Skeletal muscle tissue (tissue), 5 donors: ENCODE results near the gene MED19. TPM values are rescaled to one million over a fixed set of nuclear protein-coding genes. Genes with fewer than 3 reads are reported as not detected.

Experiments used
- H3K27ac ChIP-seq: one replicate; pipeline ENCODE4 v1.7.0; 2013; ENCODE audit warnings: mild to moderate bottlenecking, low read depth, low read length, inconsistent platforms
- H3K27me3 ChIP-seq, 3 donors: one replicate each; pipeline ENCODE4 v1.7.0; 2013; ENCODE audit warnings: low read length in 3 of 3; ENCODE audit not compliant: control insufficient read depth in 3 of 3, insufficient read depth in 3 of 3
- H3K36me3 ChIP-seq, 3 donors: one replicate each; pipeline ENCODE4 v1.7.0; 2013; ENCODE audit warnings: low read length in 3 of 3; ENCODE audit not compliant: control insufficient read depth in 3 of 3, insufficient read depth in 3 of 3
- H3K4me1 ChIP-seq, 3 donors: one replicate each; pipeline ENCODE4 v1.7.0; 2013; ENCODE audit warnings: low read length in 3 of 3, mild to moderate bottlenecking in 3 of 3; ENCODE audit not compliant: control insufficient read depth in 3 of 3, insufficient read depth in 3 of 3
- H3K4me3 ChIP-seq, 3 donors: one replicate each; pipeline ENCODE4 v1.7.0; 2013; ENCODE audit warnings: low read length in 3 of 3
- H3K9ac ChIP-seq, 3 donors: one replicate each; pipeline ENCODE4 v1.7.0; 2013; ENCODE audit warnings: low read length in 3 of 3, mild to moderate bottlenecking in 3 of 3, moderate library complexity in 2 of 3, low read depth in 1 of 3
- H3K9me3 ChIP-seq, 3 donors: one replicate each; pipeline ENCODE4 v1.7.0; 2013; ENCODE audit warnings: low read length in 3 of 3; ENCODE audit not compliant: control insufficient read depth in 3 of 3
- small RNA-seq: library from RNA; depleted of rRNA; stranded (forward); fragments of <200 nt; gene quantifications from one replicate; pipeline ENCODE3, GENCODE V24; 2014
- total RNA-seq: library from RNA; depleted of rRNA; stranded (reverse); fragments of >200 nt; gene quantifications from one replicate; pipeline ENCODE4 v1.2.3, GENCODE V29; 2014
- donor health status: Osteomylitis.

The MED19 gene
- total RNA-seq, 1 donor from 2014 or later: 11.0 TPM

- H3K9ac ChIP-seq: peak overlapping the region; percentile 75 to 91 (median 88)
- H3K27me3 ChIP-seq: no peaks in the 10 kb centered on the region
- peaks cover 21 to 28% (median 26%) of the 10 kb centered on the region in 3 donors for H3K36me3 ChIP-seq
- H3K9me3 ChIP-seq: no peaks in the 10 kb centered on the region
- H3K27ac ChIP-seq: peak overlapping the region; percentile 88
- H3K4me3 ChIP-seq: peak overlapping the region; percentile 68 to 98 (median 92)
- peaks cover 10 to 16% (median 15%) of the 10 kb centered on the region in 3 donors for H3K4me1 ChIP-seq
Observed at GRCh38 chr11:57658023-57658361, 54.0 kb downstream of the MED19 start.

- Histone ChIP-seq H3K9ac (peak within 1 kb of the TSS; percentile 90 to 95 (median 93)), H3K36me3 (peaks cover 21 to 24% (median 22%) of the 10 kb centered on the region in 3 donors), H3K4me3 (peak within 1 kb of the TSS; percentile 84 to 98 (median 92)), H3K9me3 (no peaks in the 10 kb centered on the region), H3K27ac (peak within 1 kb of the TSS; percentile 88), H3K4me1 (peaks cover 10 to 16% (median 15%) of the 10 kb centered on the region in 3 donors), H3K27me3 (no peaks in the 10 kb centered on the region)
Observed at GRCh38 chr11:57657194-57658022, 54.6 kb downstream of the MED19 start, which contains the start of gene CLP1. CLP1 (plus strand) TSS chr11:57657762; CDS start chr11:57659477, 1,715 bp downstream.

GRCh38 chr11:57656885-57657193 is 55.2 kb downstream of the MED19 start:
- Histone ChIP-seq H3K9ac (peak overlapping the region; percentile 90 to 95 (median 93)), H3K36me3 (peaks cover 20 to 22% (median 21%) of the 10 kb centered on the region in 3 donors), H3K9me3 (no peaks in the 10 kb centered on the region), H3K27ac (peak overlapping the region; percentile 88), H3K27me3 (no peaks in the 10 kb centered on the region), H3K4me3 (peak overlapping the region; percentile 84 to 98 (median 87)), H3K4me1 (peaks cover 10 to 16% (median 15%) of the 10 kb centered on the region in 3 donors)

Small RNA genes lying within 50 kb of the gene (small RNA-seq; reads per million reads assigned to genes)
- not detected for gene TMX2-CTNND1

Other genes starting within 250 kb of the MED19 start
- gene SLC43A1, start 196.5 kb downstream of the MED19 start, total RNA-seq: 18.3 TPM
- 64.2 TPM for gene TIMM10, start 181.5 kb downstream of the MED19 start, total RNA-seq
- 69.9 TPM for gene SMTNL1, start 174.6 kb downstream of the MED19 start, total RNA-seq
- gene UBE2L6, start 144.5 kb downstream of the MED19 start, total RNA-seq: 15.7 TPM
- gene SERPING1, start 114.5 kb downstream of the MED19 start, total RNA-seq: 15.1 TPM
- 0.52 TPM for gene YPEL4, start 62.3 kb downstream of the MED19 start, total RNA-seq
- 20.4 TPM for gene CLP1, start 54.5 kb downstream of the MED19 start, total RNA-seq
- gene ZDHHC5, start 44.1 kb downstream of the MED19 start, total RNA-seq: 19.3 TPM
- gene TMX2, start 378 bp upstream of the MED19 start, total RNA-seq: 30.3 TPM
- gene SELENOH, start 29.3 kb upstream of the MED19 start, total RNA-seq: 61.1 TPM
- gene BTBD18, start 39.6 kb upstream of the MED19 start, total RNA-seq: not detected
- 121 TPM for gene CTNND1, start 49.6 kb upstream of the MED19 start, total RNA-seq